Endothelial cell of umbilical vein (primary cell): ENCODE results near the gene CYP1A2. TPM values are rescaled to one million over a fixed set of nuclear protein-coding genes. Genes with fewer than 3 reads are reported as not detected.

Experiments
- BruUV-seq: library from RNA; stranded (reverse); fragments of 400-500 nt; replicated peaks from 2 replicates; lab custom pipeline; 2021; lab: Mats Ljungman, UMichigan
- CTCF ChIA-PET: fragments of 300-600, 350-600 bp; sonication (Branson Sonifier 250); formaldehyde crosslinking; loops from one replicate; lab custom pipeline; 2021; ENCODE audit warnings: antibody characterized with exemption, inconsistent platforms; lab: Charles Lee
- POLR2A ChIA-PET: fragments of 300-600, 350-600 bp; sonication (Branson Sonifier 250); formaldehyde crosslinking; loops from one replicate; lab custom pipeline; 2021; ENCODE audit warnings: antibody characterized with exemption, inconsistent platforms; lab: Charles Lee
- DNase-seq: peaks from one replicate; pipeline ENCODE4 v3.0.0-alpha.2; 2011; ENCODE audit warnings: low read depth, low spot score
- FAIRE-seq: peaks from 2 replicates; lab custom pipeline; 2011; peaks lifted over from hg19 to GRCh38; lab: Jason Lieb, UNC
- H2AFZ ChIP-seq: 2 replicates; pipeline ENCODE4 v1.6.0; 2012; ENCODE audit warnings: low read depth, low read length, control low read depth, inconsistent platforms
- H3K27ac ChIP-seq: 2 replicates; pipeline ENCODE4 v1.5.1; 2011; ENCODE audit warnings: low read depth, mild to moderate bottlenecking, control low read depth, low read length, moderate library complexity; ENCODE audit not compliant: insufficient read depth
- H3K27me3 ChIP-seq, 2 experiments: 2 replicates each; pipeline versions ENCODE4 v1.6.0 to v1.6.1; 2011; ENCODE audit warnings: low read length in 2 of 2, mixed read lengths in 1 of 2; ENCODE audit not compliant: control insufficient read depth in 2 of 2, insufficient read depth in 2 of 2
- H3K36me3 ChIP-seq, 2 experiments: 2 replicates in 1 of 2; 3 replicates in 1 of 2; pipeline ENCODE4 v1.5.1; 2011; ENCODE audit warnings: low read length in 2 of 2, mild to moderate bottlenecking in 1 of 2, moderate library complexity in 1 of 2; ENCODE audit not compliant: control insufficient read depth in 2 of 2, insufficient read depth in 2 of 2; ENCODE audit errors: extremely low read depth in 1 of 2
- H3K4me1 ChIP-seq: 3 replicates; pipeline ENCODE4 v1.5.1; 2011; ENCODE audit warnings: mild to moderate bottlenecking, low read length; ENCODE audit not compliant: control insufficient read depth, insufficient read depth; ENCODE audit errors: extremely low read depth
- H3K4me2 ChIP-seq: 2 replicates; pipeline ENCODE4 v1.6.1; 2011; ENCODE audit warnings: low read length, control low read depth, mixed read lengths; ENCODE audit not compliant: insufficient read depth
- H3K4me3 ChIP-seq, 3 experiments: fragments of 200-600 bp in 1 of 3; sonication (generic), shearing (Covaris generic) in 1 of 3; replicated peaks in 1 of 3; 2 replicates each; pipeline ENCODE4 v1.5.1; 2011 to 2016; ENCODE audit warnings: control low read depth in 3 of 3, low read length in 3 of 3, mild to moderate bottlenecking in 2 of 3, inconsistent platforms in 1 of 3, low read depth in 1 of 3, moderate library complexity in 1 of 3; ENCODE audit not compliant: insufficient read depth in 1 of 3
- H3K79me2 ChIP-seq: 2 replicates; pipeline ENCODE4 v1.6.0; 2012; ENCODE audit warnings: low read length, inconsistent platforms; ENCODE audit not compliant: control insufficient read depth, insufficient read depth
- H3K9ac ChIP-seq: replicated peaks from 2 replicates; pipeline ENCODE3; 2011; ENCODE audit warnings: low read length, control low read depth; ENCODE audit not compliant: insufficient read depth; ENCODE audit errors: extremely low read depth
- H3K9me1 ChIP-seq: replicated peaks from 3 replicates; pipeline ENCODE4 v1.6.0; 2011; ENCODE audit warnings: mild to moderate bottlenecking, low read length; ENCODE audit not compliant: control insufficient read depth, insufficient read depth; ENCODE audit errors: extremely low read depth
- H3K9me3 ChIP-seq: replicated peaks from 2 replicates; pipeline ENCODE4 v1.5.1; 2012; ENCODE audit warnings: low read length, inconsistent platforms; ENCODE audit not compliant: control insufficient read depth, insufficient read depth
- H4K20me1 ChIP-seq: replicated peaks from 2 replicates; pipeline ENCODE3; 2011; ENCODE audit warnings: mild to moderate bottlenecking, low read length; ENCODE audit not compliant: control insufficient read depth, insufficient read depth; ENCODE audit errors: extremely low read depth
- EZH2 ChIP-seq: IDR thresholded peaks from 2 replicates; pipeline ENCODE4 v1.6.1; 2012; ENCODE audit warnings: borderline replicate concordance, low read depth, mild to moderate bottlenecking, moderate library complexity, low read length, inconsistent platforms; ENCODE audit not compliant: severe bottlenecking
- FOS ChIP-seq: IDR thresholded peaks from 2 replicates; pipeline ENCODE4 v1.6.1; 2011; ENCODE audit warnings: mild to moderate bottlenecking, low read length, moderate library complexity, borderline replicate concordance; ENCODE audit not compliant: insufficient read depth
- GATA2 ChIP-seq: IDR thresholded peaks from 2 replicates; pipeline ENCODE4 v1.7.0; 2011; ENCODE audit warnings: low read depth, mild to moderate bottlenecking, moderate library complexity, mixed read lengths, low read length; ENCODE audit not compliant: insufficient read length, insufficient read depth
- JUN ChIP-seq: IDR thresholded peaks from 2 replicates; pipeline ENCODE4 v1.6.1; 2011; ENCODE audit warnings: borderline replicate concordance, low read depth; ENCODE audit not compliant: insufficient read length, insufficient read depth
- MAX ChIP-seq: IDR thresholded peaks from 2 replicates; pipeline ENCODE4 v1.6.1; 2011; ENCODE audit not compliant: insufficient read depth, insufficient read length
- MYC ChIP-seq: IDR thresholded peaks from one replicate; pipeline ENCODE4 v1.6.1; 2011; ENCODE audit warnings: mild to moderate bottlenecking, low read depth, low read length
- POLR2A ChIP-seq: IDR thresholded peaks from 2 replicates; pipeline ENCODE4 v1.6.1; 2012; ENCODE audit warnings: low read depth, mild to moderate bottlenecking, control low read depth, low read length
- POLR2AphosphoS5 ChIP-seq: IDR thresholded peaks from 2 replicates; pipeline ENCODE4 v1.6.1; 2012; ENCODE audit warnings: low read depth, mild to moderate bottlenecking, control low read depth, low read length, moderate library complexity; ENCODE audit not compliant: insufficient read depth
- dilution Hi-C: fragments of 300-500 bp; cut with MboI; formaldehyde crosslinking; loops from one replicate; pipeline ENCODE4 v1.15.0; 2019; ENCODE audit warnings: low sequenced_read_pairs; ENCODE audit not compliant: extremely low pct_ligation_motif_present
- intact Hi-C: fragments of 100-400 bp; cut with micrococcal nuclease; formaldehyde crosslinking; loops from one replicate; pipeline ENCODE4 v1.10.0; 2022
- polyA plus RNA-seq, 4 experiments: library from polyadenylated mRNA; depleted of rRNA in 3 of 4; stranded (reverse) in 3 of 4; unstranded in 1 of 4; fragments of >200 nt; gene quantifications; 2 replicates each; pipeline versions ENCODE4 v1.2.1 to v1.2.3, GENCODE V29; 2011 to 2012; ENCODE audit warnings: missing spikeins in 1 of 4
- total RNA-seq: library from RNA; stranded (reverse); gene quantifications from 2 replicates; pipeline ENCODE4 v1.2.3, GENCODE V29; 2021
- TF ChIP-seq, protein P1 (sequence below), 2 donors: IDR thresholded peaks; 1 replicate in 1 of 2; 2 replicates in 1 of 2; pipeline ENCODE4 v1.5.1; 2011; ENCODE audit warnings: low read length in 2 of 2, mild to moderate bottlenecking in 2 of 2, moderate library complexity in 2 of 2, control low read depth in 1 of 2, inconsistent platforms in 1 of 2, low read depth in 1 of 2; ENCODE audit not compliant: insufficient read depth in 1 of 2; ENCODE audit errors: extremely low read depth in 1 of 2

CYP1A2 gene
- total and polyA plus RNA-seq, 2 donors (not counting 3 experiments of a cell fraction or from before 2014, with no cell fraction given): not detected

GRCh38 chr15:74802862-74803447, 54.3 kb downstream of the CYP1A2 start:
- no peak overlapping the region for H3K4me3 ChIP-seq
- BruUV-seq: no TSS peak
- H3K27ac ChIP-seq: no peak overlapping the region
- FAIRE-seq (no peak), DNase-seq (no peak)
- no peak for TF ChIP-seq JUN
- TF ChIP-seq MAX: no peak
- no peak for TF ChIP-seq FOS
- TF ChIP-seq GATA2: no peak
- no peak for TF ChIP-seq EZH2
- TF ChIP-seq, protein P1, sequence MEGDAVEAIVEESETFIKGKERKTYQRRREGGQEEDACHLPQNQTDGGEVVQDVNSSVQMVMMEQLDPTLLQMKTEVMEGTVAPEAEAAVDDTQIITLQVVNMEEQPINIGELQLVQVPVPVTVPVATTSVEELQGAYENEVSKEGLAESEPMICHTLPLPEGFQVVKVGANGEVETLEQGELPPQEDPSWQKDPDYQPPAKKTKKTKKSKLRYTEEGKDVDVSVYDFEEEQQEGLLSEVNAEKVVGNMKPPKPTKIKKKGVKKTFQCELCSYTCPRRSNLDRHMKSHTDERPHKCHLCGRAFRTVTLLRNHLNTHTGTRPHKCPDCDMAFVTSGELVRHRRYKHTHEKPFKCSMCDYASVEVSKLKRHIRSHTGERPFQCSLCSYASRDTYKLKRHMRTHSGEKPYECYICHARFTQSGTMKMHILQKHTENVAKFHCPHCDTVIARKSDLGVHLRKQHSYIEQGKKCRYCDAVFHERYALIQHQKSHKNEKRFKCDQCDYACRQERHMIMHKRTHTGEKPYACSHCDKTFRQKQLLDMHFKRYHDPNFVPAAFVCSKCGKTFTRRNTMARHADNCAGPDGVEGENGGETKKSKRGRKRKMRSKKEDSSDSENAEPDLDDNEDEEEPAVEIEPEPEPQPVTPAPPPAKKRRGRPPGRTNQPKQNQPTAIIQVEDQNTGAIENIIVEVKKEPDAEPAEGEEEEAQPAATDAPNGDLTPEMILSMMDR (IDR thresholded peaks at IDR 0.05; ENCODE audit: extremely low read depth in 1 of 2, insufficient read depth in 1 of 2, low read depth in 1 of 2, low read length in 2 of 2): no peak
- TF ChIP-seq POLR2AphosphoS5: no peak
- TF ChIP-seq MYC: no peak
- TF ChIP-seq POLR2A: no peak
- POLR2A ChIA-PET: no interaction called here
- no peaks in the 10 kb centered on the region for H3K9me3 ChIP-seq
- no peak overlapping the region for H2AFZ ChIP-seq
- no peaks in the 10 kb centered on the region for H4K20me1 ChIP-seq
- H3K9ac ChIP-seq: no peak overlapping the region
- no peaks in the 10 kb centered on the region for H3K27me3 ChIP-seq
- no peaks in the 10 kb centered on the region for H3K9me1 ChIP-seq
- CTCF ChIA-PET: interaction anchor here (1.3 to 2.7 kb wide), 2 partner anchors 32 kb away, joined by 4 to 14 read pairs; no protein-coding TSS in a partner anchor
- no peak overlapping the region for H3K4me2 ChIP-seq
- intact Hi-C loops (no loop called here), dilution Hi-C loops (no loop called here)
- no peaks in the 10 kb centered on the region for H3K4me1 ChIP-seq
- peaks cover 3 to 33% of the 10 kb centered on the region in 2 experiments for H3K36me3 ChIP-seq
- peaks cover 2% of the 10 kb centered on the region for H3K79me2 ChIP-seq
